Peyer's patch (tissue), 4 donors: Measurements from ENCODE around the gene GRIN3B.

Experiments
- CTCF ChIP-seq, 6 experiments: fragments of 450-650 bp in 4 of 6; fragments of 200-600 bp in 2 of 6; sonication (generic) in 1 of 6; IDR thresholded peaks; one replicate each; pipeline ENCODE4 v1.5.1; 2017 to 2019; ENCODE audit warnings: antibody characterized with exemption in 6 of 6, mild to moderate bottlenecking in 3 of 6, moderate library complexity in 1 of 6
- POLR2A ChIP-seq, 2 donors: fragments of 450-650 bp; IDR thresholded peaks; one replicate each; pipeline ENCODE4 v1.5.1; 2017; ENCODE audit warnings: antibody characterized with exemption in 2 of 2, mild to moderate bottlenecking in 2 of 2, moderate library complexity in 2 of 2

GRCh38 chr19:1000591-1001537 lies 645 bp downstream of the GRIN3B start:
- no peak for TF ChIP-seq CTCF (IDR thresholded peaks at IDR 0.05)
- no peak for TF ChIP-seq POLR2A (IDR thresholded peaks at IDR 0.05)
